IPS-NIHi7 (cell line): Measurements from ENCODE around the gene PA2G4.
"Not testable (repeated sequence)": the region's sequence is repeated elsewhere in the genome, so short reads cannot be mapped to it uniquely, and the experiment has no call there.

Source experiments
- DNase-seq: peaks from one replicate; pipeline ENCODE4 v3.0.0; 2012; ENCODE audit warnings: mixed read lengths; ENCODE audit errors: extremely low spot score

PA2G4 gene

DNA sequence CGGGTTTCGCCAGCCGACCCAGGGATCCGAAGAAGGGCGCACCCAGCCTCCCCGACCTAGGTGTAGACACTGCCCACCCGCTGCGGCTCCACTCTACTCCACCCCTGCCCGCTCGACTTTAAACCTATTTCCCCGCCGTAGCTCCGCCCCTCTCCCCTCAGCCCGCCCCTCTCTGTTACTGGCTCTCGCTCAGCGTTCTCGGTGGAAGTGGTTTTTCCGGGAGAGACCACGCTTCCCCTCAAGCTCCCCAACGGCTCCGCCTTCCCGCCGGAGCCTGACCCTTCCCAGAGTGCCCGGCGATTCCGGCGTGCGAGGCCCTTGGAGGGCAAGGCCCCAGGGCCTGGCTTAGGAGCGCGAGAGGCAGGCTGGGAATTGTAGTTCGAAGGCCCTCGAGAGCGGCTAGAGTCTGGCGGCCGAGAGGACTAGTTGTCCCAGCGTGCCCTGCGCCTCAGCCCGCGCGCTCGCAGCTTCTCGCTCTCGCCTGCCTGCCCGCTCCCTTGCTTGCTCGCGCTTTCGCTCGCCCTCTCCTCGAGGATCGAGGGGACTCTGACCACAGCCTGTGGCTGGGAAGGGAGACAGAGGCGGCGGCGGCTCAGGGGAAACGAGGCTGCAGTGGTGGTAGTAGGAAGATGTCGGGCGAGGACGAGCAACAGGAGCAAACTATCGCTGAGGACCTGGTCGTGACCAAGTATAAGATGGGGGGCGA, at the start of gene PA2G4:
TSS of gene PA2G4 (plus strand) at position 451 of the 706 bp plus-strand sequence. CDS start at position 630, 179 bp downstream.
- DNase-seq: peak; percentile 97

DNA sequence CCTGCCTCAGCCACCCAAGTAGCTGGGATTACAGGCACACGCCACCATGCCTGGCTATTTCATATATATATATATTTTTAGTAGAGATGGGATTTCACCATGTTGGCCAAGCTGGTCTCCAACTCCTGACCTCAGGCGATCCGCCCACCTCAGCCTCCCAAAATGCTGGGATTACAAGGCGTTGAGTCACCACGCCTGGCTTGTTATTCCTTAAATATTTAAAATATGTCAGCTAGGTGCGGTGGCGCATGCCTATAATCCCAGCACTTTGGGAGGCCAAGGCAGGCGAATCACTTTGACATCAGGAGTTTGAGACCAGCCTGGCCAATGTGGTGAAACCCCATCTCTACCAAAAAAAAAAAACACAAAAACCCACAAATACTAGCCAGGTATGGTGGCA, 44.4 kb upstream of the PA2G4 start:
- not testable (repeated sequence) for DNase-seq

DNA sequence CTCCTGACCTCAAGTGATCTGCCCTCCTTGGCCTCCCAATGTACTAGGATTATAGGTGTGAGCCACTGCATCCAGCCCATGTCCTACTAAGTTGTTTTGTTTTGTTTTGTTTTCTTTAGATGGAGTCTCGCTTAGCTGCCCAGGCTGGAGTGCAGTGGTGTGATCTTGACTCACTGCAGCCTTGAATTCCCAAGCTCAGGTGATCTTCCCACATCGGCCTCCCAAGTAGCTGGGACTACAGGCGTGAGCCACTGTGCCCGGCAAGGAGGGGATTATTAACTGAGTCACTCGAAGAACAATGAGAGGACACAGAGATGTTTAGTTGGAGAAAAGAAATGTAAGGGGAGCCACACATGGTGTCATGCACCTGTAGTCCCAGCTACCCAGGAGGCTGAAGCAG, 42.4 kb upstream of the PA2G4 start:
- DNase-seq: no peak

DNA sequence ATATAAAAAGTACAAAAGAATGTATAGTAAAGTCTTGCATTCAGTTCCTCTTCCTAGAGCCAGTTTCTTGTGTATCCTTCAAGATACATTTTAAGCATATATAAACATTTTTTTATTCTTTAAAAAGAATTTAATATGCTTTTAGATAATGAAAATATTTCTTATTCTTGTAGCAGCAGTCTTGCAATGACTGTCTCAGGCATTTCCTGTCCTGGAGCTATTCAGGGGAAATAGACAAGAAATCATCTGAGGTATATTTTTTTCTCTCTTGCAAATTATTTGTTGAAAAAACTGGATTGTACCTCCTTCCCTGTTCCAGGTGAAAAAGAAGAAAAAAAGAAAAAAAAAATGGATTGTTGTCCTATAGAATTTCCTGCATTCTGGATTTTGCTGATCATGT, 41.4 kb upstream of the PA2G4 start:
- DNase-seq: no peak

DNA sequence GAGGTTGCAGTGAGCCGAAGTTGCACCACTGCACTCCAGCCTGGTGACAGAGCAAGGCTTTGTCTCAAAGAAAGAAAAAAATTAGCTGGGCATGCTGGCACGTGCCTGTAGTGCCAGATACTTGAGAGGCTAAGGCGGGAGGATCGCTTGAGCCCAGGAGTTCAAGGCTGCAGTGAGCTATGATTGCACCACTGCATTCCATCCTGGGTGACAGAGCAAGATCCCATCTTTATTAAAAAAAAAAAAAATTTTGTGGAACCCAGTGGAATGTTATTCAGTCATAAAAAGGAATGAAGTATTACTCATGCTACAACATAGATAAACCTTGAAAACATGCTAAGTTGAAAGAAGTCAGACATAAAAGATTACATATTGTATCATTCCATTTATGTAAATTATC, 32.7 kb upstream of the PA2G4 start:
- DNase-seq: no peak

GRCh38 chr12:56074396-56074795, 30.0 kb upstream of the PA2G4 start:
- no peak for DNase-seq

DNA sequence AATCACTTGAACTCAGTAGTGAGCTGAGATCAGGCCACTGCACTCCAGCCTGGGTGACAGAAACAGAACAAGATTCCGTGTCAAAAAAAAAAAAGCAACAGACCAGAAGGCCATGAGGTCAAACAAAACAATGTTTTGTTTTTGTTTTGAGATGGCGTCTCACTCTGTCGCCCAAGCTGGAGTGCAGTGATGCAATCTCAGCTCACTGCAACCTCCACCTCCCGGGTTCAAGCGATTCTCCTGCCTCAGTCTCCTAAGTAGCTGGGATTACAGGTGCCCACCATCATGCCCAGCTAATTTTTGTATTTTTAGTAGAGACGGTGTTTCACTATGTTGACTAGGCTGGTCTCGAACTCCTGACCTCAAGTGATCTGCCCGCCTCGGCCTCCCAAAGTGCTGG, 26.4 kb upstream of the PA2G4 start:
- DNase-seq: not testable (repeated sequence)

DNA sequence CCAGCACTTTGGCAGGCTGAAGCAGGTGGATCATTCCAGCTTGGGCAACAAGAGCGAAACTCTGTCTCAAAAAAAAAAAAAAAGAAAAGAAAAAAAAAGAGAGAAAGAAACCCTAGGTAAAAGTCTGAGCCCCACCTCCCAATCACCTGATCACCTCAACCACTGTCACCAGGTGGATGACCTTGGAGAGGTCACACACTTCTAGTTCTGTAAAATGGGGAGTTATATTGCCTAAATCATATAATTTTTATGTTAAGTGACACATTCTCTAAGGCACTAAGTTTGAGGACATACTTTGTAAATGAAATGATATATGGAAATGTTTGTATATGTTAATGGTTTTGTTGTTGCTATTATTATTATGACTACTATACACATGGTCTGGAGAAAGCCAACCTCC, 25.9 kb upstream of the PA2G4 start:
- no peak for DNase-seq

GRCh38 chr12:56078931-56079722, 25.2 kb upstream of the PA2G4 start:
- peak; percentile 88 for DNase-seq

- DNase-seq: peak; percentile 84
These were observed 24.4 kb upstream of the PA2G4 start, which contains the start of gene ERBB3 for GRCh38 chr12:56079723-56080555. Gene ERBB3 (plus strand): TSS chr12:56080165. CDS start chr12:56080301, 136 bp downstream.

DNA sequence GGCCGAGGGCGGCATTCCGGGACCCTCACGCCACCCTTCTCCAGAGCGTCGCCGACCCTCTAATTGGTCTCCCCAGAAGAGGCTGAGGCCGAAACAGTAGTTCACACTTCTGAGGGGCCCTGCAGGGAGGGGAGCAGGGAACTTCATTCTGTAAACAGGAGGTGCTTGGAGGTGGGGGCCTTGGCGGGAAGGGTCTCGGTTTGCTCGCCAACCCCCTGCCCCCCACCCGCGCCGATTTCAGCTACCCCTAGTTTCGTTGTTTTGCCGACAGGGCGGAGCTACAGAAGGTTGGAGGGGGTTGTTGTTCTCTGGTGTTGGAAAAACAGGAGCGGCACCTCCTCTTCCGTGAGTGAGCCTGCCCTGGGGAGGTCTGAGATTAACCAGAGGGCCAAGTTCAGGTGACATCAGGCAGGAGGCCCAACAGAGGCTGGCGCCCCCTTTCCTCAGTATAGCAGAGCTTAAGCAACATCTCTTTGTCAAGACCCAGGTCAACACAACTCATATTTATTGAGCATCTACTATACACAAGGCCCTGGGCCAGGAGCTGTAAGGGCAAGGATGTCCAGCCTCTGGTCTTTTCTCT, 23.7 kb upstream of the PA2G4 start:
- peak; percentile 62 for DNase-seq

DNA sequence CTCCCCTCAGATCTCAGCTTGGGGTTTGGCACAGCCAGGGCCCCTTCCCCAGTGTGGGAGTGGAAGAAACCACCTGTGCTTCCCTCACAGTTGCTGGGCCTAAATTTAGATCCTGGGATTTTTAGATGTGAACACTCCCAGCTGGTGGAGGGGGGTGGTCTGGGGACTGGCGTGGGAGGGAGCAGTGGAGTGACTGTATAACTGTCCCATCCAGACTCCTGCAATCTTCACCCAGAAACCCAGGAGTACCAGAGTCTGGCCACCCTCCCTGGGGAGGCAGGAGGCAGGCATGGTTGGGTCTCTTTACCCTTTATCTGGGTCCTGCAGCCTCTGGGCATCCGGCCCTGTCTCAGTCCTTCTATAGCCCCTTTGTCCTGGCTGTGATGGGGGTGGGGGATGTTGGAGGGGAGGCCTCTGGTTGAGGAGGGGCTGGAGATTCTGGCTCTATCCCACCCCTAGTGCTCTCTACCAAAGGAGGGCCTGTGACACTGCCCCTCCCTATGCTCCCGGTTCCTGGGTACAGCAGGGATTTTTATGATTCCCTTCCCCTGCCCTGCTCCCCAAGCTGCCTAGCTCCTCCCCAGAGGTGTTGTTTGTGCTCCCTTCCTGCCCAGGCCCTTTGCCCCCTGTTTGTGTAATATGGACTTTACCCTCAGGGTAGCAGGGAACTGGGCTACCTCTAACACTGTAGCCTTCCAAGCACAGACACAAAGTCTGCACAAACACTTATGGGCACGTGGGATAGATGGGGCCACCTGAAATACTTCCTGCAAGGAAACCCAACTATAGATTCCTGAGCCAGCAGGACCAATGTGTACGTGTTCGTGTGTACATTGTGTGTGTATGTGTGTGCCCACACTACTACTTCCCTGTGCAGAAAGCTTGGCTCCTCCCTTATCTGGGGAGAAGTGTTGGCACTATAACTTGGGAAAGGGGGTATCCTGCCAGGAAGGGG, 22.7 kb upstream of the PA2G4 start:
- no peak for DNase-seq

- no peak for DNase-seq
These were observed 22.0 kb upstream of the PA2G4 start for GRCh38 chr12:56082382-56082781.

DNA sequence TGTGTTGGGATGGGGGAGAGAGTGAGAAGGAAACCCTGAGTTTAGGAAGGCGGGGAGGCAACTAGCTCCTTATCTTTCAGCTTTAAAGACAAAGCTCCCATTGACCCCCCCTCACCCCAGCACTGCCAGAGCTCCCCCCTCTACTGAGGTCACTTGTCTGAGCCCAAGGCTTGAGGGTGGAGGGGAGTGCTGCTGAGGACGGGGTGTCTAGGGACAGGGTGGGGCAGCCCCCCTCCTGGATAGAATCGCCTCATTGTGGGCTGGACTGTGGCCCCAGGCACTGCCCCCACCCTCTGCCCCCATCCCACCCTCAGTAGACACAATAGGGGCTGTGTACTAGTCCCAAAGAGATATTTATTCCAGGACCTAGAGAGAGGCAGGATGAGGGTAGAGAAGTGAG, 21.4 kb upstream of the PA2G4 start:
- no peak for DNase-seq

- peak; percentile 74 for DNase-seq
These were observed 19.3 kb upstream of the PA2G4 start for GRCh38 chr12:56084958-56085543.

GRCh38 chr12:56086096-56086495, 18.3 kb upstream of the PA2G4 start:
- DNase-seq: no peak

GRCh38 chr12:56086608-56087007, 17.8 kb upstream of the PA2G4 start:
- no peak for DNase-seq

- DNase-seq: no peak
These were observed 17.1 kb upstream of the PA2G4 start for GRCh38 chr12:56087220-56087619.

DNA sequence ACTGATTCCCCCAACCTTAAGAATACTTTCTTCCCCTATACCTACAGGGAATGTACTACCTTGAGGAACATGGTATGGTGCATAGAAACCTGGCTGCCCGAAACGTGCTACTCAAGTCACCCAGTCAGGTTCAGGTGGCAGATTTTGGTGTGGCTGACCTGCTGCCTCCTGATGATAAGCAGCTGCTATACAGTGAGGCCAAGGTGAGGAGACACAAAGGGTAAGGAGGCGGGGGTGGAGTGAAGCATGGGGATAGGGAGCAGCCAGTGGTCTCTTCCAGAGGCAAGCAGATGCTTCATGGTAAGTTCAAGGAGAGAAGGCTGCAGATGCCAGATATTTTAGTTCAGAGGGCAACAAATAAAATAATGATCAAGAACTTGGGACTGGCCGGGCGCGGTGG, 6.6 kb upstream of the PA2G4 start:
- DNase-seq: no peak

DNA sequence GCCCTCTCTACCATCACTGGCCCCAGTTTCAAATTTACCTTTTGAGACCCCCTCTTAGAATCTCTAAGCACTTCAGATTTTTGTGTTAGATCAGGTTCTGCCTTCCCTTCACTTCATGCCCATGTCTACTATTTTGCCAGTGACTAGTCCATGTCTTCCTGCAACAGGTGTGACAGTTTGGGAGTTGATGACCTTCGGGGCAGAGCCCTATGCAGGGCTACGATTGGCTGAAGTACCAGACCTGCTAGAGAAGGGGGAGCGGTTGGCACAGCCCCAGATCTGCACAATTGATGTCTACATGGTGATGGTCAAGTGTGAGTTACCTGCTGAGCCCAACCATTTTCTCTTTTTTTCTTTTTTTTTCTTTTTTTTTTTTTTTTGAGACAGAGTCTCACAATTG, 5.8 kb upstream of the PA2G4 start:
- no peak for DNase-seq
